HCEC 1CT (cell line): ENCODE data around the gene TTLL4.

Experiments
- DNase-seq: peaks from one replicate; pipeline ENCODE4 v3.0.0-alpha.2; 2017

The TTLL4 gene

GRCh38 chr2:218710687-218711549 is at the start of gene TTLL4:
TSS of gene TTLL4 (plus strand) at chr2:218710835. CDS start at chr2:218737677, 26,842 bp downstream.
- DNase-seq, result peak; percentile 94

GRCh38 chr2:218662377-218662776 is 48.3 kb upstream of the TTLL4 start:
- DNase-seq, result no peak

GRCh38 chr2:218662827-218663226 is 47.8 kb upstream of the TTLL4 start:
- DNase-seq, result no peak

- DNase-seq, result no peak
Observed at GRCh38 chr2:218663901-218664300, 46.7 kb upstream of the TTLL4 start.

- DNase-seq, result no peak
Observed at GRCh38 chr2:218664653-218665052, 46.0 kb upstream of the TTLL4 start.

GRCh38 chr2:218671097-218671653 is 39.5 kb upstream of the TTLL4 start:
- peak; percentile 24 for DNase-seq

- DNase-seq, result peak; percentile 89
Observed at GRCh38 chr2:218671654-218672566, 38.7 kb upstream of the TTLL4 start, which contains the start of the genes RNF25 and STK36. TSS of gene RNF25 (minus strand) at chr2:218672002. CDS start at chr2:218671970, 32 bp downstream. TSS of gene STK36 (plus strand) at chr2:218672086. CDS start at chr2:218672830, 744 bp downstream.

GRCh38 chr2:218679119-218679518 is 31.5 kb upstream of the TTLL4 start:
- DNase-seq, result peak; percentile 51

GRCh38 chr2:218680061-218680460 is 30.6 kb upstream of the TTLL4 start:
- DNase-seq, result no peak

- peak; percentile 80 for DNase-seq
Observed at GRCh38 chr2:218687400-218688060, 23.1 kb upstream of the TTLL4 start.

GRCh38 chr2:218691234-218691633 is 19.4 kb upstream of the TTLL4 start:
- DNase-seq, result peak; percentile 58

- DNase-seq, result no peak
Observed at GRCh38 chr2:218694405-218695145, 16.1 kb upstream of the TTLL4 start.

GRCh38 chr2:218698885-218699284 is 11.8 kb upstream of the TTLL4 start:
- no peak for DNase-seq

- DNase-seq, result no peak
Observed at GRCh38 chr2:218701806-218702205, 8.8 kb upstream of the TTLL4 start.

GRCh38 chr2:218703341-218703740 is 7.3 kb upstream of the TTLL4 start:
- DNase-seq, result no peak

GRCh38 chr2:218708086-218708485 is 2.5 kb upstream of the TTLL4 start:
- no peak for DNase-seq

- DNase-seq, result no peak
Observed at GRCh38 chr2:218709908-218710307, 727 bp upstream of the TTLL4 start.

GRCh38 chr2:218710334-218710686 is 325 bp upstream of the TTLL4 start:
- DNase-seq, result no peak

GRCh38 chr2:218711550-218711929 is 905 bp downstream of the TTLL4 start:
- DNase-seq, result peak; percentile 24

- no peak for DNase-seq
Observed at GRCh38 chr2:218713922-218714321, 3.3 kb downstream of the TTLL4 start.

GRCh38 chr2:218716070-218716469 is 5.4 kb downstream of the TTLL4 start:
- DNase-seq, result peak; percentile 66

GRCh38 chr2:218717262-218717661 is 6.6 kb downstream of the TTLL4 start:
- DNase-seq, result no peak
